Activated CD4-positive, alpha-beta memory T cell treated with anti-CD3 and anti-CD28 coated beads for 36 hours (primary cell): Measurements from ENCODE around the gene S100A1. TPM values are rescaled to one million over a fixed set of nuclear protein-coding genes. Genes with fewer than 3 reads are reported as not detected.
A peak's percentile ranks its signal among the peaks of the same experiment; 100 is the strongest.
"Not testable (repeated sequence)": the region's sequence is repeated elsewhere in the genome, so short reads cannot be mapped to it uniquely, and the experiment has no call there.

ENCODE experiments used
- CTCF ChIA-PET: fragments of 350-600 bp; sonication (Branson Sonifier 250); formaldehyde crosslinking; loops from one replicate; lab custom pipeline; 2021; ENCODE audit warnings: antibody characterized with exemption, inconsistent platforms; lab: Charles Lee
- POLR2A ChIA-PET: fragments of 350-600 bp; sonication (Branson Sonifier 250); formaldehyde crosslinking; loops from one replicate; lab custom pipeline; 2021; ENCODE audit warnings: antibody characterized with exemption; lab: Charles Lee
- DNase-seq: peaks from one replicate; pipeline ENCODE4 v3.0.0-alpha.2; 2020
- H3K27ac Mint-ChIP-seq: one replicate; pipeline ENCODE4 v1.8.0; 2021; ENCODE audit warnings: mixed read lengths
- H3K27me3 Mint-ChIP-seq: one replicate; pipeline ENCODE4 v1.8.0; 2021; ENCODE audit warnings: mixed read lengths
- H3K36me3 Mint-ChIP-seq: one replicate; pipeline ENCODE4 v1.8.0; 2021; ENCODE audit warnings: mixed read lengths
- H3K4me1 Mint-ChIP-seq: one replicate; pipeline ENCODE4 v1.8.0; 2021; ENCODE audit warnings: low read depth, mixed read lengths
- H3K4me3 Mint-ChIP-seq: one replicate; pipeline ENCODE4 v1.8.0; 2021; ENCODE audit warnings: mild to moderate bottlenecking, mixed read lengths
- H3K9me3 Mint-ChIP-seq: one replicate; pipeline ENCODE4 v1.8.0; 2021; ENCODE audit warnings: mixed read lengths
- intact Hi-C: fragments of 100-400 bp; cut with micrococcal nuclease; formaldehyde crosslinking; loops from one replicate; pipeline ENCODE4 v1.15.1; 2023
- total RNA-seq, 2 experiments: library from RNA; stranded (reverse); gene quantifications; one replicate each; pipeline ENCODE4 v1.2.3, GENCODE V29; 2021

S100A1 gene
- total RNA-seq, 2 experiments from 2014 or later = not detected

DNA sequence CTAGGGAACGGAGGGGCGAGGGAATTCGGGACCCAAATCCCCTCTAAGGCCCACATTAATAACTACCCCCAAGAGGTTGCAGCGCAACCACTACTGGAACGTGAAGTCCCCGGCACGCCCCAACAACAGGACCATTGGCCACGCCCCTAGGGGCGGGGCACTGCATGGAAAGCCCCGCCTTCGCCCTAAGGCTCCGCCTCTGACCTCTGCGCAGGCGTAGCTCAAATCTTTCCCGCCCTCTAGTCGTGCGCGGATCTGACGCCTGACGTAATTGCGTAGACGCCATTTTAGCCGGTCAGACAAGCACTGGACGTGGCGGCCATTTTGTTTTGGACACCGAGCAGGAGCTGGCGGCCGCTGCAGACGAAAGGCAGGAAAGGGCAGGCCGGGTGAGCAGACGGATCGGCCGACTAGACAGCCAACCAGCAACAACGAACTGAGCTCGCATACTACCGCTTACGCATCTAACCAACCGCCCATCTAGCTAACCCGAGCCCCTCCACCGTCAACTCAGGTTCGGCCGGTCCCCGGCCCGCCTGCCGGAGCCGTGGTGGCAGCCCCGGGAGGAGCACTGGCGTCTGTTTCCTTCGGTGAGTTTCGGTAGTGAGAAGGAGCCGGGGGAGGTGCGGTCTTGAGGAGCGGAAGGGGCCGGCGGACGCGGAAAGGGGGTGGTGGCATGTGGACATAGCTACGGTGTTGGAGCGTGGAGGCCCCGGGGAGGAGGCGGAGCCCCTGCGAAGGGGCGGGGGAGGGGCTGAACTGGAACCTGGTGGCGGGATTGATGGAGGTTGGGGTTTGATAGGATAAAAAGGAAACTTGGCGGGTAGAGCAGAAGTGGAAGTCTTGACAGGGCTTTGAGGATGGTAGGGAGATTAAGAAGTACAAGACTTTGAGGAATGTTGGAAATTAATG lies 5.8 kb downstream of the S100A1 start, which contains the start of gene CHTOP:
Gene CHTOP, plus strand, starts transcription at position 313 of the 912 bp plus-strand sequence. CDS start 2,523 bp downstream, outside the sequence.
- CTCF ChIA-PET = interaction anchor here (0.9 to 3.1 kb wide), 15 partner anchors 15 to 353 kb away, joined by 3 to 29 read pairs (median 5); partner anchors contain the start of genes ILF2, RAB13 and S100A2
- no peaks in the 10 kb centered on the region for H3K9me3 Mint-ChIP-seq
- no peaks in the 10 kb centered on the region for H3K27me3 Mint-ChIP-seq
- H3K36me3 Mint-ChIP-seq = peaks cover 34% of the 10 kb centered on the region
- POLR2A ChIA-PET = interaction anchor here (0.6 to 3.1 kb wide), 24 partner anchors 10 to 356 kb away, joined by 3 to 25 read pairs (median 6); partner anchors contain the start of genes ILF2, INTS3, JTB and RPS27
- peak within 1 kb of the TSS; percentile 92 for H3K4me3 Mint-ChIP-seq
- DNase-seq = peak; percentile 98
- H3K4me1 Mint-ChIP-seq = peaks cover 45% of the 10 kb centered on the region
- intact Hi-C loops = loop anchor here (1.0 to 10.0 kb wide), 6 partner anchors 24 to 323 kb away; partner anchors contain the start of genes CRTC2, GATAD2B, S100A6 and SNAPIN
- peak within 1 kb of the TSS; percentile 100 for H3K27ac Mint-ChIP-seq

DNA sequence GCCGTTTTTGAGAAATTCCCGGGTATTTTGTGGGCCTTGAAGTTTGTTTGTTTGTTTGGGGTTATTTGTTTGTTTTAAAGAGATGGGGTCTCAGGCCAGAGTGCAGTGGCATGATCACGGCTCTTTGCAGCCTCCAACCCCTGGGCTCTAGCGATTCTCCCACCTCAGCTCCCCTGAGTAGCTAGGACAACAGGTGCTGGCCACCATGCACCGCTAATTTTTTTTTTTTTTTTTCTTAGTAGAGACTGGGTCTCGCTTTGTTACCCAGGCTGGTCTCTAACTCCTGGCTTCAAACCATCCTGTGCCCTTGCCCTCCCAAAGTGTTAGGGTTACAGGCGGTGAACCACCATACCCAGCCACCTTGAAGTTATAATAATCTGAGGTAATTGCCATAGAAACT lies 7.6 kb downstream of the S100A1 start:
- intact Hi-C loops = loop anchor here (10.0 kb wide), 1 partner anchor 101 kb away; the partner anchor contains the start of gene S100A6
- H3K4me1 Mint-ChIP-seq = peaks cover 48% of the 10 kb centered on the region

DNA sequence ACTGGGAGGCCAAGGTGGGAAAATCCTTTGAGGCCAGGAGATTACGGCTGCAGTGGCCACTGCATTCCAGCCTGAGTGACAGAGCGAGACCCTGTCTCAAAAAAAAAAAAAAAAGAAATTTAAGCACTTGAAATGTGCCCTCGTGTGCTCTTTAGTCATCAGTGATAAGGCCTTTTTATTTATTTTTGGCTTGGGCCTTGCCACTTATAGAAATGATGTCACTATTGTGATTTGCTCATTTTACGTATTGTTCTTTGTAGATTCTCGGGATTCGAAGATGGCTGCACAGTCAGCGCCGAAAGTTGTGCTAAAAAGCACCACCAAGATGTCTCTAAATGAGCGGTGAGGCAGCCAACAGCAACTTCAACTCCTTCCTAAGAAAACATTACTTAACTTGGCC lies 8.1 kb downstream of the S100A1 start:
- Mint-ChIP-seq H3K4me1 (peaks cover 50% of the 10 kb centered on the region), H3K27me3 (no peaks in the 10 kb centered on the region), H3K4me3 (peak overlapping the region; percentile 92), H3K36me3 (peaks cover 41% of the 10 kb centered on the region), H3K9me3 (no peaks in the 10 kb centered on the region), H3K27ac (peak overlapping the region; percentile 100)
- no peak for DNase-seq
- intact Hi-C loops = loop anchor here (10.0 kb wide), 1 partner anchor 102 kb away; the partner anchor contains the start of gene S100A6
- ChIA-PET POLR2A (interaction anchor here (3.1 kb wide), 1 partner anchor 35 kb away, joined by 19 read pairs; the partner anchor contains the start of gene ILF2), CTCF (interaction anchor here (2.3 to 3.1 kb wide), 2 partner anchors 104 to 126 kb away, joined by 9 to 23 read pairs; no protein-coding TSS in a partner anchor)

More for the DNA sequence above, 7.6 kb downstream of the S100A1 start:
- Mint-ChIP-seq H3K4me3 (peak overlapping the region; percentile 92), H3K9me3 (no peaks in the 10 kb centered on the region), H3K36me3 (peaks cover 37% of the 10 kb centered on the region), H3K27me3 (no peaks in the 10 kb centered on the region), H3K27ac (peak overlapping the region; percentile 100)
- ChIA-PET POLR2A (interaction anchor here (0.9 to 3.1 kb wide), 5 partner anchors 12 to 70 kb away, joined by 4 to 24 read pairs (median 19); partner anchors contain the start of genes ILF2 and S100A2), CTCF (interaction anchor here (2.5 to 3.1 kb wide), 3 partner anchors 63 to 125 kb away, joined by 23 to 29 read pairs (median 26); no protein-coding TSS in a partner anchor)
- no peak for DNase-seq

DNA sequence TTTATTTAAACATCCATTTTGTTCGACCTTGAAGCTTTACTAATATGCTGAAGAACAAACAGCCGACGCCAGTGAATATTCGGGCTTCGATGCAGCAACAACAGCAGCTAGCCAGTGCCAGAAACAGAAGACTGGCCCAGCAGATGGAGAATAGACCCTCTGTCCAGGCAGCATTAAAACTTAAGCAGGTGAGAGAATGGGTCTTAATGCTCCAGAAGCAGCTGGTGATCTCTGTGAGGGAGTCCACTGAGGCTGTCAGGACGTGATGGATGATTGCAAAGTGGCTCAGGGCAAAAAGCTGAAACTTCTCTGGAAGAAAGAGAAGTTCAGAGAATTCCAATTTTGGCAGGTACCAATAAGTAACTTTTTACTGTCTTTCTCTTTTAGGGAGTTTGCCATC lies 10.0 kb downstream of the S100A1 start:
- no peak for DNase-seq
- H3K4me1 Mint-ChIP-seq = peaks cover 46% of the 10 kb centered on the region
- H3K4me3 Mint-ChIP-seq = no peak overlapping the region
- intact Hi-C loops = loop anchor here (10.0 kb wide), 1 partner anchor 103 kb away; the partner anchor contains the start of gene S100A6
- peaks cover 56% of the 10 kb centered on the region for H3K36me3 Mint-ChIP-seq
- ChIA-PET POLR2A (interaction anchor here (1.2 to 1.9 kb wide), 3 partner anchors 9 to 103 kb away, joined by 3 to 9 read pairs (median 6); no protein-coding TSS in a partner anchor), CTCF (interaction anchor here (0.6 to 2.3 kb wide), 9 partner anchors 13 to 364 kb away, joined by 3 to 9 read pairs (median 4); partner anchors contain the start of gene S100A6)
- H3K27me3 Mint-ChIP-seq = no peaks in the 10 kb centered on the region
- no peaks in the 10 kb centered on the region for H3K9me3 Mint-ChIP-seq
- H3K27ac Mint-ChIP-seq = no peak overlapping the region

DNA sequence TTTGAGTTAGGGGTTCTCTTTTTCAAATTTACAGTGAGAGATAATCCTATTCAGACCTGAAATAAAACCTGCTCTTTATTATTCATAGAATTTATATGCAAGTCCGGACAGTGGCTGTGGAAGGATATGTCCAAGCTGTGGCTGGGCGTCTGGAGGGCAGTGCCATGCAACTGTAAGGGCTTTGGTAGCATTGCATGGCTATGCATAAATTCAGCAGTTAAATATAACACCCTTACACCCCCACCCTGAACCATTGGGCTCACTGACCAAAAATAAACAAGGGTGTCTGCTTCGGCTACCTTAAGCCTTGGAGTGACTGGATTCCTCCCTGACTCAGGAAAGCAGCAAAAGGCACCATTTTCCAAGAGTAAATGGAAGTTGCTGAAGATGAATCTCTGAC lies 11.0 kb downstream of the S100A1 start:
- POLR2A ChIA-PET = interaction anchor here (1.0 to 2.6 kb wide), 4 partner anchors 10 to 144 kb away, joined by 3 to 7 read pairs (median 4); partner anchors contain the start of genes ILF2 and SNAPIN
- no peaks in the 10 kb centered on the region for H3K9me3 Mint-ChIP-seq
- CTCF ChIA-PET = interaction anchor here (0.7 to 1.7 kb wide), 3 partner anchors 10 to 107 kb away, joined by 3 to 7 read pairs (median 3); no protein-coding TSS in a partner anchor
- no peaks in the 10 kb centered on the region for H3K27me3 Mint-ChIP-seq
- H3K4me1 Mint-ChIP-seq = peaks cover 49% of the 10 kb centered on the region
- no peak overlapping the region for H3K27ac Mint-ChIP-seq
- intact Hi-C loops = loop anchor here (10.0 kb wide), 1 partner anchor 104 kb away; the partner anchor contains the start of gene S100A6
- no peak overlapping the region for H3K4me3 Mint-ChIP-seq
- DNase-seq = no peak
- peaks cover 62% of the 10 kb centered on the region for H3K36me3 Mint-ChIP-seq

DNA sequence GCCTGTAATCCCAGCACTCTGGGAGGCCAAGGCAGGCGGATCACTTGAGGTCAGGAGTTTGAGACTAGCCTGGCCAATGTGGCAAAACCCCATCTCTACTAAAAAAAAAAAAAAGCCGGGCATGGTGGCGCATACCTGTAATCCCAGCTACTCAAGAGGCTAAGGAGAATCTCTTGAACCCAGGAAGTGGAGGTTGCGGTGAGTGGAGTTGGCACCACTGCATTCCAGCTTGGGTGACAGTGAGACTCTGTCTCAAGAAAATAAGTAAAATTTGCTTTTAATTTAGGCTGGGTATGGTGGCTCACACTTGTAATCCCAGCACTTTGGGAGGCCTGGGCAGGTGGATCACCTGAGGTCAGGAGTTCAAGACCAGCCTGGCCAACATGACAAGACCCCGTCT lies 12.0 kb downstream of the S100A1 start:
- POLR2A ChIA-PET = interaction anchor here (1.0 to 2.6 kb wide), 4 partner anchors 9 to 143 kb away, joined by 3 to 7 read pairs (median 4); partner anchors contain the start of genes ILF2 and SNAPIN
- H3K27ac Mint-ChIP-seq, DNase-seq, H3K9me3 Mint-ChIP-seq, H3K27me3 Mint-ChIP-seq, intact Hi-C loops, H3K4me3 Mint-ChIP-seq: not testable (repeated sequence)
- Mint-ChIP-seq H3K4me1 (peaks cover 51% of the 10 kb centered on the region), H3K36me3 (peaks cover 65% of the 10 kb centered on the region)
- CTCF ChIA-PET = interaction anchor here (1.7 kb wide), 1 partner anchor 11 kb away, joined by 7 read pairs; no protein-coding TSS in a partner anchor

DNA sequence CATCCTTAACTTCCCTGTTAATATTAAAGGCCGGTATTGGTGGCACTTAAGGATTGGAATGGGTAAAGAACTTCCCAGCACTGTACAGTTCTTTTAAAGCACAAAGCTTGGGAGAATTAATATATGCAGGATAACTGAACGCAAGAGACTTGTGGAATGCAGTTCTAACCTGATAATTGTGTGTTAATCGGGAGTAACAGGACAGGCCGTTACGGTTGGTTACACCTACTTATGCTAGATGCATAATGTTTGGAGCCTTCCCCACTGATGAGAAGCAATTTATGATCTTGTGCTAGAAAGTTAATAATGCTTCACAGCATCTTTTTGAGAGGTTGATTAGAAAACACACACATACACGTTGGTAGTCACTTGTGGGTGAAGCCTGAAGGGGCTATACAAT lies 12.6 kb downstream of the S100A1 start:
- intact Hi-C loops = no loop called here
- no peaks in the 10 kb centered on the region for H3K9me3 Mint-ChIP-seq
- no peaks in the 10 kb centered on the region for H3K27me3 Mint-ChIP-seq
- no peak for DNase-seq
- CTCF ChIA-PET = interaction anchor here (0.6 kb wide), 1 partner anchor 18 kb away, joined by 3 read pairs; no protein-coding TSS in a partner anchor
- peaks cover 52% of the 10 kb centered on the region for H3K4me1 Mint-ChIP-seq
- no peak overlapping the region for H3K4me3 Mint-ChIP-seq
- peak overlapping the region; percentile 18 for H3K27ac Mint-ChIP-seq
- peaks cover 68% of the 10 kb centered on the region for H3K36me3 Mint-ChIP-seq
- POLR2A ChIA-PET = interaction anchor here (1.7 to 2.6 kb wide), 2 partner anchors 8 to 18 kb away, joined by 6 to 7 read pairs; partner anchors contain the start of gene SNAPIN

DNA sequence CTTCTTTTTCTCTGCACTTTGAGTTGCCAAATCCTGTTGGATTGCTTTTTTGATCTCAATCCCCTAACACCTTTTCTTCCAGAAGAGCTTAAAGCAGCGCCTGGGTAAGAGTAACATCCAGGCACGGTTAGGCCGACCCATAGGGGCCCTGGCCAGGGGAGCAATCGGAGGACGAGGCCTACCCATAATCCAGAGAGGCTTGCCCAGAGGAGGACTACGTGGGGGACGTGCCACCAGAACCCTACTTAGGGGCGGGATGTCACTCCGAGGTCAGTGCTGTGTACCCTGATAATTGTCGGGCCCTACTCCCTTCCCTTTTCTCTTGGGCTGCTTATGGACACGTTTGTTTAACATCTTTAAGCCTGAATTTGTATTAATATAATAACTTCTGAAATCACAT lies 13.9 kb downstream of the S100A1 start:
- Mint-ChIP-seq H3K27me3 (no peaks in the 10 kb centered on the region), H3K27ac (peak overlapping the region; percentile 29), H3K9me3 (no peaks in the 10 kb centered on the region), H3K4me1 (peaks cover 40% of the 10 kb centered on the region), H3K4me3 (no peak overlapping the region), H3K36me3 (peaks cover 64% of the 10 kb centered on the region)
- ChIA-PET POLR2A (interaction anchor here (4.1 kb wide), 1 partner anchor 8 kb away, joined by 25 read pairs; the partner anchor contains the start of gene CHTOP), CTCF (interaction anchor here (1.4 kb wide), 1 partner anchor 36 kb away, joined by 4 read pairs; no protein-coding TSS in a partner anchor)
- no peak for DNase-seq
- intact Hi-C loops = no loop called here

DNA sequence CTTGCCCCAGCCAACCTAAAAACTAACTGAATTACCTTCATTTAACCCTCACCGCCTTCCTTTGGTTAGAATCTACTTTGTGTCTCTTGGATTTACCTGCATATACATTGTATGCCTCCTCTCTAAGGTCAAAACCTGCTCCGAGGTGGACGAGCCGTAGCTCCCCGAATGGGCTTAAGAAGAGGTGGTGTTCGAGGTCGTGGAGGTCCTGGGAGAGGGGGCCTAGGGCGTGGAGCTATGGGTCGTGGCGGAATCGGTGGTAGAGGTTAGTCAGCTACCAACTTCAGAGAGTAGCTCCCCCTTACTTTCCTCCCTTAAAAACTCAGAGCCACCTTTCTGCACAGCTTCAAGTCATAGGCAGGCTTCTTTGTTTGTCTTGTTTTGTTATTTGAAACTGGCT lies 14.9 kb downstream of the S100A1 start:
- Mint-ChIP-seq H3K36me3 (peaks cover 59% of the 10 kb centered on the region), H3K27me3 (no peaks in the 10 kb centered on the region), H3K27ac (peak overlapping the region; percentile 29), H3K4me1 (peaks cover 41% of the 10 kb centered on the region), H3K9me3 (no peaks in the 10 kb centered on the region), H3K4me3 (no peak overlapping the region)
- ChIA-PET POLR2A (interaction anchor here (4.1 kb wide), 1 partner anchor 9 kb away, joined by 25 read pairs; the partner anchor contains the start of gene CHTOP), CTCF (interaction anchor here (1.4 to 2.4 kb wide), 3 partner anchors 35 to 133 kb away, joined by 4 to 11 read pairs (median 5); no protein-coding TSS in a partner anchor)
- intact Hi-C loops = no loop called here
- DNase-seq = no peak

DNA sequence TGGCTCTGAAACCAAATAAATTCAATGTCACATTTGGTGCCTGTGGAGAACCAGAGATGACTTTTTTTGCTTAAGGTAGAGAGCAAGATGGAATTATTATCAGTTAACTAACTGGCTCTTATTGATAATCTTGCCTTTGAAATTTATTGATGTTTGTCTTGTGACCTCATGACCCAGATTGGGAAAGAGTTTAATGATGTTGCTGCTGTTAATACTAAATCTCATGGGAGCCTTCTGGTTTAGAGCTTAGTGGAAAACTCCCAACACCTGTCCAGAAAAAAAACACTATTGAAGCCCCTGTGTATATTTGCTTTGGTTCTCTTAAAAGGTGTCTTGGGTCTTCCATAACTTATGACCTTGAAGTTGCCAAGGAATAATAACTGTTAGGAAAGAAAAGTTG lies 15.6 kb downstream of the S100A1 start:
- POLR2A ChIA-PET = interaction anchor here (4.1 kb wide), 1 partner anchor 9 kb away, joined by 25 read pairs; the partner anchor contains the start of gene CHTOP
- Mint-ChIP-seq H3K9me3 (no peaks in the 10 kb centered on the region), H3K36me3 (peaks cover 56% of the 10 kb centered on the region), H3K4me1 (peaks cover 45% of the 10 kb centered on the region), H3K4me3 (no peak overlapping the region), H3K27me3 (no peaks in the 10 kb centered on the region), H3K27ac (peak overlapping the region; percentile 34)
- no peak for DNase-seq
- CTCF ChIA-PET = interaction anchor here (1.4 to 2.4 kb wide), 3 partner anchors 75 to 134 kb away, joined by 3 to 11 read pairs (median 5); no protein-coding TSS in a partner anchor
- intact Hi-C loops = no loop called here
